SK-N-MC (cell line): ENCODE data around the gene GRIK2.

ENCODE experiments used
- EZH2 ChIP-seq: fragments of 200-600 bp; sonication (generic); IDR thresholded peaks from one replicate; pipeline ENCODE4 v1.6.1; 2017; ENCODE audit warnings: antibody characterized with exemption
- FOXP2 ChIP-seq: optimal IDR thresholded peaks from 2 replicates; pipeline ENCODE3; 2011; ENCODE audit warnings: mild to moderate bottlenecking, moderate library complexity; ENCODE audit not compliant: insufficient read depth; ENCODE audit errors: extremely low read length, control extremely low read depth
- POLR2AphosphoS5 ChIP-seq: IDR thresholded peaks from 2 replicates; pipeline ENCODE4 v1.6.1; 2012; ENCODE audit warnings: mild to moderate bottlenecking, low read depth, low read length, borderline replicate concordance

- no peak for TF ChIP-seq POLR2AphosphoS5
- TF ChIP-seq EZH2 = no peak
- TF ChIP-seq FOXP2 = no peak
Measured at GRCh38 chr6:101876431-101876830, 482.9 kb downstream of the GRIK2 start.
